GM06990 (cell line): ENCODE data around the gene ALDH1A3.

Experiments used
- DNase-seq: peaks from one replicate; pipeline ENCODE4 v3.0.0-alpha.2; 2011; ENCODE audit not compliant: insufficient read length; ENCODE audit errors: extremely low read depth
- H3K27me3 ChIP-seq: replicated peaks from 2 replicates; pipeline ENCODE4 v1.6.0; 2011; ENCODE audit warnings: low read length; ENCODE audit not compliant: control insufficient read depth, insufficient read depth
- H3K36me3 ChIP-seq: 2 replicates; pipeline ENCODE4 v1.5.1; 2011; ENCODE audit warnings: low read length; ENCODE audit not compliant: control insufficient read depth, insufficient read depth
- H3K4me3 ChIP-seq: replicated peaks from 2 replicates; pipeline ENCODE4 v1.5.1; 2011; ENCODE audit warnings: low read depth, mild to moderate bottlenecking, control low read depth, low read length
- TF ChIP-seq, protein P1 (sequence below): IDR thresholded peaks from 2 replicates; pipeline ENCODE4 v1.5.1; 2011; ENCODE audit warnings: low read length, control low read depth, mild to moderate bottlenecking, inconsistent platforms; ENCODE audit not compliant: insufficient read depth, poor library complexity, severe bottlenecking

ALDH1A3 gene

DNA sequence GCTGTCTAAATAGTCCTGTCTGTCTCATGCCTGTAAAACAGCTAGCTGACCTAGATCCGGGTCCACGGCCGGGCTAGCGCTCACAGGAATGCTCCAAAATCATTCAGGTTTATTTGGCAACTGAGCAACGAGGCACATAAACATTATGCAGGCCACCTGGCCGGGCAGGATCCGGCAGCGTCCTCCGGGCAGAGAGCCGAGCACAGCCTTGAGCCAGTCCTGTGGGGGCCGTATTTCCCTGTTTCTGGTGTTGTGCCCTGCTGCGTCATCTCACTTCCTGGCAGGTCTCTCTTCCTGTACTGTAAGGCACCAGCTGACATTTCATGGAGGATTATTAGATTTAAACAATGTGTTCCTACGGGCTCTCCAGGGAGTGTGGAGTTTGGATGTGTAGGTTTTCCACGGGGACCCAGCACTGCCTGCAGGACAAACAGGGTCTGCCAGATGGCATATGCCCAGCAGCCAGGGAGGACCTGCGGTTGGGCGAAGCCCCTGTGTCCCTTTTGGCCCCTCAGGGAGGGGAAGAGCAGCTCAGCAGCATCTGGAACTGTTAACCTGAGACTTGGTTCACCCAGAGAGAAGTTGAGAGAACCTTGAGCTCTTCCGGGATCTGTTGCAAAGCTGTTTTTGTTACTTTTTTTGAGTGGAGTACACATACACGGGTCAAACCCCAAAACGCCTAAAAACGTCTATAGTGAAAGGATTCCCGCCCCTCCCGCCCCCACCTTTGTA, 23.0 kb downstream of the ALDH1A3 start:
- H3K36me3 ChIP-seq: no peaks in the 10 kb centered on the region
- no peak for DNase-seq
- TF ChIP-seq, protein P1, sequence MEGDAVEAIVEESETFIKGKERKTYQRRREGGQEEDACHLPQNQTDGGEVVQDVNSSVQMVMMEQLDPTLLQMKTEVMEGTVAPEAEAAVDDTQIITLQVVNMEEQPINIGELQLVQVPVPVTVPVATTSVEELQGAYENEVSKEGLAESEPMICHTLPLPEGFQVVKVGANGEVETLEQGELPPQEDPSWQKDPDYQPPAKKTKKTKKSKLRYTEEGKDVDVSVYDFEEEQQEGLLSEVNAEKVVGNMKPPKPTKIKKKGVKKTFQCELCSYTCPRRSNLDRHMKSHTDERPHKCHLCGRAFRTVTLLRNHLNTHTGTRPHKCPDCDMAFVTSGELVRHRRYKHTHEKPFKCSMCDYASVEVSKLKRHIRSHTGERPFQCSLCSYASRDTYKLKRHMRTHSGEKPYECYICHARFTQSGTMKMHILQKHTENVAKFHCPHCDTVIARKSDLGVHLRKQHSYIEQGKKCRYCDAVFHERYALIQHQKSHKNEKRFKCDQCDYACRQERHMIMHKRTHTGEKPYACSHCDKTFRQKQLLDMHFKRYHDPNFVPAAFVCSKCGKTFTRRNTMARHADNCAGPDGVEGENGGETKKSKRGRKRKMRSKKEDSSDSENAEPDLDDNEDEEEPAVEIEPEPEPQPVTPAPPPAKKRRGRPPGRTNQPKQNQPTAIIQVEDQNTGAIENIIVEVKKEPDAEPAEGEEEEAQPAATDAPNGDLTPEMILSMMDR: no peak
- H3K4me3 ChIP-seq: no peak overlapping the region
- peaks cover 5% of the 10 kb centered on the region for H3K27me3 ChIP-seq

DNA sequence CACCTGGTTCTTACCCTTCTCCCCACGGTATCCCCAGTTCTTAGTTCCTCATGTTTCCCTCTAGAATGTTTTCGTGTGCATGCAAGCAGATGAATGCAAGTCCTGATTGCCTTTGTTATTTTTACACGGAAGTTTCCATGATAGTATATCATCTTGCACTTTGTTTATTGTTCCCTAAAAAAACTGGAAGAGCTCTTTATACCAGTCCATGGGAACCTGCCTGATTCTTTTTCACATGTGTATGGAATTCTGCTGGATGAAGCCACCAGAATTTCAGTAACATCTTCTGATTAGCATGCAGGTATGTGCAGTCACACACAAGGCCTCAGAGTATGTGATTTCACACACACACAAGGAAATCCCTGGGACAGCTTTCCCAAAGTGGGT, 23.5 kb downstream of the ALDH1A3 start:
- DNase-seq: no peak
- Histone ChIP-seq H3K4me3 (no peak overlapping the region), H3K27me3 (peaks cover 5% of the 10 kb centered on the region), H3K36me3 (no peaks in the 10 kb centered on the region)
- TF ChIP-seq, protein P1: no peak

DNA sequence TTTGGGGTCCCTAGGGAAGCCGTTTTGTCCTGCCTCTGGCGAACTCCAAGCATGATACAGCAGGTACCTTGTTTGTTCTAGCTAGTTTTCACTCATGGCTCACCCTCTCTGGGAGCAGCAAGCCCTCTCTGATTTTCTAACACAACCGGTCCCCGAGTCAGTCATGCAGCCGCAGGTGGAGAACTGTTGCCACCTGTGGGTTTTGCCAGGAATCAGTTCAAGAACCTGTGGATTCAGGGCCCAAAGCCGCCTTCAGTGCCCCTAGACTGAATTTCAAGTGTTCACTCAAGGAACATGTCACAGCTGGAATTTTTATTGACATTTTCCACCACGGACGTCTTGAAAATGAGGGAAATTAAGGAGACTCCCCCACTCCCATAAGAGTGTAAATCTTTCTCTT, 26.2 kb downstream of the ALDH1A3 start:
- no peak for DNase-seq
- TF ChIP-seq, protein P1: no peak
- H3K36me3 ChIP-seq: no peaks in the 10 kb centered on the region; the same call in 1 of the 2 replicates
- H3K27me3 ChIP-seq: no peaks in the 10 kb centered on the region; the same call in 1 of the 2 replicates
- H3K4me3 ChIP-seq: no peak overlapping the region

DNA sequence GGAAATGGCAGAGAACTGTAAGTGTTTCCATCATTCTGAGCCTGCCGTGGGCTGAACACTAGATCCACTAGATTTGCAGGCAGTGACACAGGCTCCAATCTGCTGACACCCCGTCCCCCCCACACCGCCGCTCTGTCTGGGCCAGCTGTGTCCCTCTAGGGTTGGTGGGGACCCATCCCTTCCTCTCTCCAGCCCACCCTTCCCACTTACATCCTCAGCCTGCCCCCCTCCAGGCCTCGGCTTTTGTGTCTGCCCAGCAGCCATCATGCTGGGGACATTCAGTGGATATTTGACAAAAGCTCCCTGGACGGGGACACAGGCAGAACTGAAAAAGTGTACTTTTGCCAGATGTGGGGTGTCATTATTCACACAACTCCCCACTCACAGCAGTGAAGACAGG, 28.8 kb downstream of the ALDH1A3 start:
- DNase-seq: no peak
- Histone ChIP-seq H3K36me3 (no peaks in the 10 kb centered on the region; the same call in 1 of the 2 replicates), H3K4me3 (no peak overlapping the region), H3K27me3 (no peaks in the 10 kb centered on the region; the same call in 1 of the 2 replicates)
- TF ChIP-seq, protein P1: no peak

DNA sequence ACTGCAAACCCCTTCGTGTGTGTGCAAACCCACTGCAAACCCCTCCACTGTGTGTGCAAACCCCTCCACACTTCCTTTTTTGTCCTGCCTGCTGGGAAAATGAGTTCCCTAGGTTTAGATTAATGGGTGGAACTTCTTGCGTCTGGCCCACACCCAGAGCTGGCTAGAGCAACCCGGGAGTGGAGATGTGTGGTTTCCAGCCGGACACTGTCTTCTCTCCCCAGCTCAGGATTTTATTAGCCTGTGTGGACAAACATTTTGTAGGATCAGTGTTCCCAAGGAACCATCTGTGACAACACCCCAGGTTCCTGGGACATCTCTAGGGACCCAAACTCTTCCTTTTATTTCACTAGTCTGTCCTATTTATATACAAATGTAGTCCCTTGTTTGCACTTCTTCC, 29.9 kb downstream of the ALDH1A3 start:
- DNase-seq: no peak
- Histone ChIP-seq H3K36me3 (no peaks in the 10 kb centered on the region; the same call in 1 of the 2 replicates), H3K4me3 (no peak overlapping the region), H3K27me3 (no peaks in the 10 kb centered on the region; the same call in 1 of the 2 replicates)
- TF ChIP-seq, protein P1: no peak
